HL-60 (cell line): ENCODE results near the gene WASHC4.

Source experiments
- POLR2AphosphoS5 ChIP-seq: IDR thresholded peaks from 2 replicates; pipeline ENCODE4 v1.6.1; 2012; ENCODE audit warnings: low read depth
- TF ChIP-seq, protein P1 (sequence below): IDR thresholded peaks from one replicate; pipeline ENCODE4 v1.5.1; 2011; ENCODE audit warnings: low read length, control low read depth, inconsistent platforms; ENCODE audit not compliant: insufficient read depth

DNA sequence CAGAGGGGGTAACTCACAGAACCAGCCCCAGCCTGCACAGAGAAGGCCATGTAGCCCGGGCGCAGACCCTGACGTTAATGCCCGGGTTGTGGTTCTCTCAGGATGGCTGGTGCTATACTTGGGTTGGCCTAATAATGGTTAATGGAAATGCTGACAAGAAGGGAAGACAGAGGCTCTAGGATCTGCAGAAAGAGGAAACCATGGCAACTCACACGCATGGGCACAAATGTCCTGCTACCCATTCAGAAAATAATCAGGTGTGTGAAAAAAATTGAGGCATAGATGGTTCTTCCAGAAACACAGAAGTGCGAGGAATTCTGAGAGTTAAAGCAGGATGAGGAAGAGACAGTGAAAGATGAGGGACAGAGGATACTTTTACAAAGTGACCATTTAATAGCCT is 94.7 kb downstream of the WASHC4 start:
- TF ChIP-seq POLR2AphosphoS5 = no peak
- TF ChIP-seq, protein P1, sequence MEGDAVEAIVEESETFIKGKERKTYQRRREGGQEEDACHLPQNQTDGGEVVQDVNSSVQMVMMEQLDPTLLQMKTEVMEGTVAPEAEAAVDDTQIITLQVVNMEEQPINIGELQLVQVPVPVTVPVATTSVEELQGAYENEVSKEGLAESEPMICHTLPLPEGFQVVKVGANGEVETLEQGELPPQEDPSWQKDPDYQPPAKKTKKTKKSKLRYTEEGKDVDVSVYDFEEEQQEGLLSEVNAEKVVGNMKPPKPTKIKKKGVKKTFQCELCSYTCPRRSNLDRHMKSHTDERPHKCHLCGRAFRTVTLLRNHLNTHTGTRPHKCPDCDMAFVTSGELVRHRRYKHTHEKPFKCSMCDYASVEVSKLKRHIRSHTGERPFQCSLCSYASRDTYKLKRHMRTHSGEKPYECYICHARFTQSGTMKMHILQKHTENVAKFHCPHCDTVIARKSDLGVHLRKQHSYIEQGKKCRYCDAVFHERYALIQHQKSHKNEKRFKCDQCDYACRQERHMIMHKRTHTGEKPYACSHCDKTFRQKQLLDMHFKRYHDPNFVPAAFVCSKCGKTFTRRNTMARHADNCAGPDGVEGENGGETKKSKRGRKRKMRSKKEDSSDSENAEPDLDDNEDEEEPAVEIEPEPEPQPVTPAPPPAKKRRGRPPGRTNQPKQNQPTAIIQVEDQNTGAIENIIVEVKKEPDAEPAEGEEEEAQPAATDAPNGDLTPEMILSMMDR = no peak
